ENCODE data around the gene RAB35. TPM values are rescaled to one million over a fixed set of nuclear protein-coding genes. Genes with fewer than 3 reads are reported as not detected.

Gene RAB35
- total RNA-seq, 2 experiments from 2014 or later = 38.2 to 41.5 TPM

DNA sequence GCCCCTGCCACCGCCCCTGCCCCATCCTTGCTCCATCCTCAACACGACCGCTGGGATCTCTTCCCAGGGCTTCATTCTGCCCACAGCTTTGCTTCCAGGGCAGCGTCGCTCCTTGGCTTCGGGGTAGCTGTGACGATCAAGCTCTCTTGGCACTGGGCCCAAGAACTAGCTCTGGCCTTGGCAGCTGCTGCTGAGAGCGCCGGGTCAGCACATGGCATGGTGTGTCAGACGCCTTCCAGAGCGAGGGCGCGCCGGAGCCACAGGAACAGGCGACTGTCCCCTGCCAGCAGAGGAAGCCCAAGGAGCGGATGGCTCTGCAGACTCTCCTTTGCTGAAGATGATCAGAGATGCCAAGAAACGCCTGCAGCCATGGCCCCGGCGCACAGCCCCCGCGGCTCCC, 15.9 kb downstream of the RAB35 start:
- Mint-ChIP-seq H3K4me1 (ENCODE audit: low read depth) (peaks cover 15% of the 10 kb centered on the region), H3K4me3 (no peak overlapping the region), H3K36me3 (ENCODE audit: low read depth) (peaks cover 21% of the 10 kb centered on the region), H3K27ac (no peak overlapping the region), H3K9me3 (no peaks in the 10 kb centered on the region), H3K27me3 (no peaks in the 10 kb centered on the region)
- POLR2A ChIA-PET = interaction anchor here (0.6 to 6.0 kb wide), 3 partner anchors 9 to 112 kb away, joined by 3 to 47 read pairs (median 6); partner anchors contain the start of genes BICDL1 and RAB35
- CTCF ChIA-PET = interaction anchor here (1.3 to 1.5 kb wide), 2 partner anchors 13 to 17 kb away, joined by 3 to 5 read pairs; no protein-coding TSS in a partner anchor
- no peak for ATAC-seq
- intact Hi-C loops (cut with micrococcal nuclease) = no loop called here
- no peak for DNase-seq
- TF ChIP-seq CTCF (IDR thresholded peaks at IDR 0.05) = no peak

- Mint-ChIP-seq H3K4me3 (no peak overlapping the region), H3K27ac (no peak overlapping the region), H3K4me1 (ENCODE audit: low read depth) (peaks cover 11% of the 10 kb centered on the region), H3K9me3 (no peaks in the 10 kb centered on the region), H3K27me3 (no peaks in the 10 kb centered on the region), H3K36me3 (ENCODE audit: low read depth) (peaks cover 16% of the 10 kb centered on the region)
- ChIA-PET POLR2A (interaction anchor here (0.6 to 6.0 kb wide), 3 partner anchors 10 to 111 kb away, joined by 3 to 47 read pairs (median 6); partner anchors contain the start of genes BICDL1 and RAB35), CTCF (interaction anchor here (1.5 kb wide), 1 partner anchor 13 kb away, joined by 5 read pairs; no protein-coding TSS in a partner anchor)
- DNase-seq (no peak), ATAC-seq (no peak)
- TF ChIP-seq CTCF (IDR thresholded peaks at IDR 0.05) = no peak
- intact Hi-C loops (cut with micrococcal nuclease) = no loop called here
Measured at GRCh38 chr12:120099738-120100137, 16.8 kb downstream of the RAB35 start.

- H3K4me1 Mint-ChIP-seq (ENCODE audit: low read depth) = peaks cover 11% of the 10 kb centered on the region
- ATAC-seq (no peak), DNase-seq (no peak)
- ChIA-PET CTCF (no interaction called here), POLR2A (no interaction called here)
- H3K27me3 Mint-ChIP-seq = no peaks in the 10 kb centered on the region
- no peak overlapping the region for H3K27ac Mint-ChIP-seq
- H3K9me3 Mint-ChIP-seq = no peaks in the 10 kb centered on the region
- no peak for TF ChIP-seq CTCF (IDR thresholded peaks at IDR 0.05)
- H3K4me3 Mint-ChIP-seq = no peak overlapping the region
- peaks cover 19% of the 10 kb centered on the region for H3K36me3 Mint-ChIP-seq (ENCODE audit: low read depth)
- intact Hi-C loops (cut with micrococcal nuclease) = no loop called here
Measured at GRCh38 chr12:120098756-120099470, 17.6 kb downstream of the RAB35 start.

- Mint-ChIP-seq H3K4me1 (ENCODE audit: low read depth) (peaks cover 5% of the 10 kb centered on the region), H3K9me3 (no peaks in the 10 kb centered on the region), H3K27me3 (no peaks in the 10 kb centered on the region), H3K27ac (no peak overlapping the region), H3K36me3 (ENCODE audit: low read depth) (peaks cover 20% of the 10 kb centered on the region), H3K4me3 (no peak overlapping the region)
- intact Hi-C loops (cut with micrococcal nuclease) = no loop called here
- ChIA-PET CTCF (no interaction called here), POLR2A (interaction anchor here (1.0 to 1.6 kb wide), 3 partner anchors 8 to 21 kb away, joined by 3 to 8 read pairs (median 3); no protein-coding TSS in a partner anchor)
- no peak for ATAC-seq
- DNase-seq = no peak
- TF ChIP-seq CTCF (IDR thresholded peaks at IDR 0.05) = no peak
Measured at GRCh38 chr12:120096671-120097202, 19.8 kb downstream of the RAB35 start.

GRCh38 chr12:120095736-120096135, 20.8 kb downstream of the RAB35 start:
- POLR2A ChIA-PET = interaction anchor here (1.0 to 3.5 kb wide), 3 partner anchors 9 to 20 kb away, joined by 3 to 16 read pairs (median 3); partner anchors contain the start of gene RAB35

More at GRCh38 chr12:120095736-120096135, 20.8 kb downstream of the RAB35 start:
- CTCF ChIA-PET = interaction anchor here (0.6 kb wide), 1 partner anchor 14 kb away, joined by 3 read pairs; no protein-coding TSS in a partner anchor
- TF ChIP-seq CTCF (IDR thresholded peaks at IDR 0.05) = no peak
- DNase-seq = no peak
- no peaks in the 10 kb centered on the region for H3K9me3 Mint-ChIP-seq
- peaks cover 3% of the 10 kb centered on the region for H3K4me1 Mint-ChIP-seq (ENCODE audit: low read depth)
- intact Hi-C loops (cut with micrococcal nuclease) = no loop called here
- peaks cover 26% of the 10 kb centered on the region for H3K36me3 Mint-ChIP-seq (ENCODE audit: low read depth)
- H3K4me3 Mint-ChIP-seq = no peak overlapping the region
- no peak overlapping the region for H3K27ac Mint-ChIP-seq
- no peak for ATAC-seq
- H3K27me3 Mint-ChIP-seq = no peaks in the 10 kb centered on the region
